Neuron (in vitro differentiated cells): ENCODE measurements around the gene PACC1.

ENCODE experiments used
- H2AFZ ChIP-seq: one replicate; pipeline ENCODE4 v1.6.1; 2013; ENCODE audit warnings: low read depth, mild to moderate bottlenecking, inconsistent platforms, low read length, moderate library complexity
- H3K27me3 ChIP-seq: one replicate; pipeline ENCODE4 v1.6.1; 2013; ENCODE audit warnings: low read length; ENCODE audit not compliant: insufficient read depth
- H3K36me3 ChIP-seq: one replicate; pipeline ENCODE4 v1.6.1; 2013; ENCODE audit warnings: low read length; ENCODE audit not compliant: insufficient read depth
- H3K4me1 ChIP-seq: one replicate; pipeline ENCODE4 v1.6.1; 2013; ENCODE audit warnings: low read length; ENCODE audit not compliant: insufficient read depth
- H3K4me3 ChIP-seq: 2 replicates; pipeline ENCODE4 v1.5.1; 2013; ENCODE audit warnings: mild to moderate bottlenecking, low read length, moderate library complexity
- H3K9me3 ChIP-seq: one replicate; pipeline ENCODE4 v1.6.1; 2013; ENCODE audit warnings: low read length

The PACC1 gene

GRCh38 chr1:212414328-212415106 lies at the start of gene PACC1:
PACC1 (minus strand) TSS chr1:212414886; CDS start chr1:212414757, 129 bp downstream.
- Histone ChIP-seq H3K4me3 (peak within 1 kb of the TSS; percentile 83), H3K4me1 (peaks cover 12% of the 10 kb centered on the region), H2AFZ (peak within 1 kb of the TSS; percentile 88), H3K36me3 (peaks cover 21% of the 10 kb centered on the region), H3K27me3 (no peaks in the 10 kb centered on the region), H3K9me3 (no peaks in the 10 kb centered on the region)

GRCh38 chr1:212463565-212464285 lies 49.0 kb upstream of the PACC1 start:
- peaks cover 5% of the 10 kb centered on the region for H3K4me1 ChIP-seq
- no peak overlapping the region for H3K4me3 ChIP-seq
- no peaks in the 10 kb centered on the region for H3K9me3 ChIP-seq
- no peaks in the 10 kb centered on the region for H3K36me3 ChIP-seq
- H2AFZ ChIP-seq, result no peak overlapping the region
- peaks cover 2% of the 10 kb centered on the region for H3K27me3 ChIP-seq

- no peak overlapping the region for H3K4me3 ChIP-seq
- H3K9me3 ChIP-seq, result no peaks in the 10 kb centered on the region
- H3K4me1 ChIP-seq, result peaks cover 5% of the 10 kb centered on the region
- peaks cover 2% of the 10 kb centered on the region for H3K27me3 ChIP-seq
- H2AFZ ChIP-seq, result no peak overlapping the region
- no peaks in the 10 kb centered on the region for H3K36me3 ChIP-seq
Measured at GRCh38 chr1:212461916-212462660, 47.4 kb upstream of the PACC1 start.

GRCh38 chr1:212460376-212460775 lies 45.7 kb upstream of the PACC1 start:
- H3K4me1 ChIP-seq, result peaks cover 5% of the 10 kb centered on the region
- no peak overlapping the region for H2AFZ ChIP-seq
- H3K9me3 ChIP-seq, result no peaks in the 10 kb centered on the region
- H3K36me3 ChIP-seq, result no peaks in the 10 kb centered on the region
- peaks cover 2% of the 10 kb centered on the region for H3K27me3 ChIP-seq
- H3K4me3 ChIP-seq, result no peak overlapping the region

- H3K4me3 ChIP-seq, result no peak overlapping the region
- H3K36me3 ChIP-seq, result no peaks in the 10 kb centered on the region
Measured at GRCh38 chr1:212459656-212460055, 45.0 kb upstream of the PACC1 start.

GRCh38 chr1:212458817-212459216 lies 44.1 kb upstream of the PACC1 start:
- Histone ChIP-seq H3K27me3 (no peaks in the 10 kb centered on the region), H2AFZ (no peak overlapping the region), H3K9me3 (no peaks in the 10 kb centered on the region), H3K4me3 (no peak overlapping the region), H3K36me3 (no peaks in the 10 kb centered on the region), H3K4me1 (peaks cover 5% of the 10 kb centered on the region)

More at GRCh38 chr1:212459656-212460055, 45.0 kb upstream of the PACC1 start:
- no peaks in the 10 kb centered on the region for H3K9me3 ChIP-seq
- no peak overlapping the region for H2AFZ ChIP-seq
- peaks cover 5% of the 10 kb centered on the region for H3K4me1 ChIP-seq
- H3K27me3 ChIP-seq, result no peaks in the 10 kb centered on the region

- Histone ChIP-seq H3K9me3 (no peaks in the 10 kb centered on the region), H3K27me3 (no peaks in the 10 kb centered on the region), H3K36me3 (no peaks in the 10 kb centered on the region), H2AFZ (no peak overlapping the region), H3K4me3 (no peak overlapping the region), H3K4me1 (peaks cover 5% of the 10 kb centered on the region)
Measured at GRCh38 chr1:212457740-212458338, 43.2 kb upstream of the PACC1 start.

GRCh38 chr1:212455803-212456528 lies 41.3 kb upstream of the PACC1 start:
- no peak overlapping the region for H3K4me3 ChIP-seq
- H3K4me1 ChIP-seq, result peaks cover 4% of the 10 kb centered on the region
- H3K36me3 ChIP-seq, result no peaks in the 10 kb centered on the region
- H3K27me3 ChIP-seq, result no peaks in the 10 kb centered on the region
- H2AFZ ChIP-seq, result no peak overlapping the region
- no peaks in the 10 kb centered on the region for H3K9me3 ChIP-seq

GRCh38 chr1:212455401-212455800 lies 40.7 kb upstream of the PACC1 start:
- no peak overlapping the region for H2AFZ ChIP-seq
- peaks cover 4% of the 10 kb centered on the region for H3K4me1 ChIP-seq
- H3K36me3 ChIP-seq, result no peaks in the 10 kb centered on the region
- no peaks in the 10 kb centered on the region for H3K27me3 ChIP-seq
- no peaks in the 10 kb centered on the region for H3K9me3 ChIP-seq
- H3K4me3 ChIP-seq, result no peak overlapping the region

- Histone ChIP-seq H3K9me3 (no peaks in the 10 kb centered on the region), H3K4me3 (no peak overlapping the region), H3K36me3 (no peaks in the 10 kb centered on the region), H3K27me3 (no peaks in the 10 kb centered on the region), H2AFZ (no peak overlapping the region), H3K4me1 (peaks cover 4% of the 10 kb centered on the region)
Measured at GRCh38 chr1:212454741-212455140, 40.1 kb upstream of the PACC1 start.

- no peaks in the 10 kb centered on the region for H3K27me3 ChIP-seq
- no peak overlapping the region for H2AFZ ChIP-seq
- no peaks in the 10 kb centered on the region for H3K36me3 ChIP-seq
- H3K9me3 ChIP-seq, result no peaks in the 10 kb centered on the region
- no peak overlapping the region for H3K4me3 ChIP-seq
- H3K4me1 ChIP-seq, result peaks cover 4% of the 10 kb centered on the region
Measured at GRCh38 chr1:212453156-212453857, 38.6 kb upstream of the PACC1 start.
